ENCODE results near the gene FUT2. TPM values are rescaled to one million over a fixed set of nuclear protein-coding genes. Genes with fewer than 3 reads are reported as not detected.

The FUT2 gene
- polyA plus RNA-seq, 3 donors: not detected

DNA sequence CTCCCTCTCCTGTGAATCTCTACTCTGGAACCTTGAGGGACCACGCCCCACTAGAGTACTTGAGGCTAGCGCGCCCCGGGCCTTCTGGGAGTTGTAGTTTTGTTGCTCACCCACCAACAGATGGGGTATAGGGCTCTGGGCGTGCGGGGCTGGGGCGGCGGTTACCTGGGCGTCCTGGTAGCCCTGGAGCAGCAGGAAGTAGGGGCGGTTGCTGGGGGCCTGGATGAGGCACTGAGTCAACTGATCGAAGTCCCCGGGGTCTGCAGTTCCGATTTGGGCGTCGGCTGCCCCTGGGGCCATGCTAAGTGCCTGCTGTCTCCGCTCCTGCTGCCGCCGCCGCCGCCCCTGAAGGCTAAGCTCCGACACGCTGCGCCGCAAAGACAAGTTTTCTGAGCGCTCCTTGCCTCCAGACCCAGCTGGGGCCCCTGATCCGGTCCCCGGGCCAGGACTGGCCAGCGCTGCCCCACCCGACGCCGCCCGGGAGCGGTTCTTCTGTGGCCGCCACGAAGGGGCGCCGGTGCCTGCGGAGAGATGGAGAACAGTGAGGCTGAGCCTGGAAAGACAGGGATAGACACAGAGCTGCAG is 39.4 kb downstream of the FUT2 start:
- H3K4me3 Mint-ChIP-seq: peak overlapping the region in 1 of 2 donors; percentile 37

GRCh38 chr19:48737360-48737998 is 41.7 kb downstream of the FUT2 start:
- peaks cover 6 to 10% of the 10 kb centered on the region in 2 donors for H3K9me3 ChIP-seq (replicated peaks in 1 of 2; ENCODE audit: control insufficient read depth in 1 of 2, insufficient read depth in 1 of 2, low read length in 2 of 2)
- H2AFZ ChIP-seq (ENCODE audit: insufficient read depth, low read depth, low read length, poor library complexity, severe bottlenecking): no peak overlapping the region
- Mint-ChIP-seq H3K27ac (peak overlapping the region in 1 of 7 donors; percentile 54), H3K27me3 (ENCODE audit: low read depth in 3 of 3) (peaks cover 26 to 48% (median 36%) of the 10 kb centered on the region in 3 donors), H3K9me3 (peaks cover 2 to 22% (median 11%) of the 10 kb centered on the region in 7 donors), H3K4me3 (no peak overlapping the region), H3K4me1 (peaks cover 16% of the 10 kb centered on the region), H3K36me3 (no peaks in the 10 kb centered on the region)
- H3K9ac ChIP-seq (ENCODE audit: insufficient read depth, low read length, poor library complexity, severe bottlenecking): no peak overlapping the region
- no peaks in the 10 kb centered on the region for H3K36me3 ChIP-seq (replicated peaks in 1 of 2; ENCODE audit: control insufficient read depth in 1 of 2, insufficient read depth in 2 of 2, low read length in 2 of 2)
- no peak for DNase-seq
- H3K79me2 ChIP-seq (ENCODE audit: insufficient read depth, low read length): no peaks in the 10 kb centered on the region
- H3K27ac ChIP-seq (ENCODE audit: low read depth in 1 of 2, low read length in 2 of 2): no peak overlapping the region
- H4K20me1 ChIP-seq (ENCODE audit: insufficient read depth, low read length): no peaks in the 10 kb centered on the region
- intact Hi-C loops (cut with micrococcal nuclease): no loop called here
- H3K4me1 ChIP-seq (ENCODE audit: control insufficient read depth in 1 of 2, insufficient read depth in 2 of 2, low read length in 2 of 2): peaks cover 13 to 27% of the 10 kb centered on the region in 2 donors
- WGBS (ENCODE audit: insufficient coverage): 77% methylated on average over 14 of the region's 22 CpGs
- no peak overlapping the region for H3K4me3 ChIP-seq (replicated peaks in 1 of 3; ENCODE audit: low read depth in 2 of 3, low read length in 3 of 3)
- no peak overlapping the region for H3K4me2 ChIP-seq (replicated peaks; ENCODE audit: extremely low read depth, low read length, poor library complexity, severe bottlenecking)
- TF ChIP-seq, protein P1, sequence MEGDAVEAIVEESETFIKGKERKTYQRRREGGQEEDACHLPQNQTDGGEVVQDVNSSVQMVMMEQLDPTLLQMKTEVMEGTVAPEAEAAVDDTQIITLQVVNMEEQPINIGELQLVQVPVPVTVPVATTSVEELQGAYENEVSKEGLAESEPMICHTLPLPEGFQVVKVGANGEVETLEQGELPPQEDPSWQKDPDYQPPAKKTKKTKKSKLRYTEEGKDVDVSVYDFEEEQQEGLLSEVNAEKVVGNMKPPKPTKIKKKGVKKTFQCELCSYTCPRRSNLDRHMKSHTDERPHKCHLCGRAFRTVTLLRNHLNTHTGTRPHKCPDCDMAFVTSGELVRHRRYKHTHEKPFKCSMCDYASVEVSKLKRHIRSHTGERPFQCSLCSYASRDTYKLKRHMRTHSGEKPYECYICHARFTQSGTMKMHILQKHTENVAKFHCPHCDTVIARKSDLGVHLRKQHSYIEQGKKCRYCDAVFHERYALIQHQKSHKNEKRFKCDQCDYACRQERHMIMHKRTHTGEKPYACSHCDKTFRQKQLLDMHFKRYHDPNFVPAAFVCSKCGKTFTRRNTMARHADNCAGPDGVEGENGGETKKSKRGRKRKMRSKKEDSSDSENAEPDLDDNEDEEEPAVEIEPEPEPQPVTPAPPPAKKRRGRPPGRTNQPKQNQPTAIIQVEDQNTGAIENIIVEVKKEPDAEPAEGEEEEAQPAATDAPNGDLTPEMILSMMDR (IDR thresholded peaks at IDR 0.05): no peak
- peaks cover 14 to 24% of the 10 kb centered on the region in 2 donors for H3K27me3 ChIP-seq (ENCODE audit: control insufficient read depth in 2 of 2, insufficient read depth in 2 of 2, low read length in 2 of 2)

More for the DNA sequence above, 39.4 kb downstream of the FUT2 start:
- Histone ChIP-seq H4K20me1 (ENCODE audit: insufficient read depth, low read length) (no peaks in the 10 kb centered on the region), H3K27me3 (ENCODE audit: control insufficient read depth in 2 of 2, insufficient read depth in 2 of 2, low read length in 2 of 2) (peaks cover 8% of the 10 kb centered on the region in 2 donors), H2AFZ (ENCODE audit: insufficient read depth, low read depth, low read length, poor library complexity, severe bottlenecking) (no peak overlapping the region), H3K9me3 (replicated peaks in 1 of 2; ENCODE audit: control insufficient read depth in 1 of 2, insufficient read depth in 1 of 2, low read length in 2 of 2) (peaks cover 3 to 7% of the 10 kb centered on the region in 2 donors), H3K4me2 (replicated peaks; ENCODE audit: extremely low read depth, low read length, poor library complexity, severe bottlenecking) (no peak overlapping the region), H3K79me2 (ENCODE audit: insufficient read depth, low read length) (no peaks in the 10 kb centered on the region), H3K9ac (ENCODE audit: insufficient read depth, low read length, poor library complexity, severe bottlenecking) (no peak overlapping the region), H3K36me3 (replicated peaks in 1 of 2; ENCODE audit: control insufficient read depth in 1 of 2, insufficient read depth in 2 of 2, low read length in 2 of 2) (no peaks in the 10 kb centered on the region), H3K4me1 (ENCODE audit: control insufficient read depth in 1 of 2, insufficient read depth in 2 of 2, low read length in 2 of 2) (peaks cover 6 to 16% of the 10 kb centered on the region in 2 donors), H3K27ac (ENCODE audit: low read depth in 1 of 2, low read length in 2 of 2) (no peak overlapping the region), H3K4me3 (replicated peaks in 1 of 3; ENCODE audit: low read depth in 2 of 3, low read length in 3 of 3) (no peak overlapping the region)
- Mint-ChIP-seq H3K27ac (no peak overlapping the region), H3K9me3 (peaks cover 2 to 17% (median 7%) of the 10 kb centered on the region in 7 donors), H3K27me3 (ENCODE audit: low read depth in 3 of 3) (peaks cover 20 to 45% (median 23%) of the 10 kb centered on the region in 3 donors), H3K36me3 (no peaks in the 10 kb centered on the region), H3K4me1 (peaks cover 8% of the 10 kb centered on the region)
- TF ChIP-seq, protein P1 (IDR thresholded peaks at IDR 0.05): no peak
- DNase-seq: no peak
- intact Hi-C loops (cut with micrococcal nuclease): no loop called here
- 95% methylated on average over 32 of the region's 38 CpGs for WGBS (ENCODE audit: insufficient coverage)

Data from CD14-positive monocyte (primary cell).